NCI-H526 (cell line): ENCODE data around the gene FUT7.
"Not testable (repeated sequence)": the region's sequence is repeated elsewhere in the genome, so short reads cannot be mapped to it uniquely, and the experiment has no call there.

Experiments
- DNase-seq, 2 experiments: peaks; one replicate each; lab custom pipeline; 2025; lab: John Stamatoyannopoulos, UW

The FUT7 gene

GRCh38 chr9:137066096-137066861 is 34.4 kb upstream of the FUT7 start:
- DNase-seq, result no peak

- no peak for DNase-seq
Measured at GRCh38 chr9:137065336-137065967, 33.6 kb upstream of the FUT7 start.

GRCh38 chr9:137064880-137065164 is 32.9 kb upstream of the FUT7 start:
- no peak for DNase-seq

GRCh38 chr9:137064027-137064879 is 32.4 kb upstream of the FUT7 start:
- peak in 1 of 2 experiments; percentile 61 for DNase-seq

- DNase-seq, result no peak
Measured at GRCh38 chr9:137063311-137064026, 31.6 kb upstream of the FUT7 start.

- DNase-seq, result not testable (repeated sequence)
Measured at GRCh38 chr9:137062798-137063197, 30.9 kb upstream of the FUT7 start.

- DNase-seq, result no peak
Measured at GRCh38 chr9:137062384-137062783, 30.5 kb upstream of the FUT7 start.

- DNase-seq, result no peak
Measured at GRCh38 chr9:137058521-137059234, 26.8 kb upstream of the FUT7 start.

GRCh38 chr9:137057545-137057944 is 25.7 kb upstream of the FUT7 start:
- no peak for DNase-seq

GRCh38 chr9:137056739-137057415 is 25.0 kb upstream of the FUT7 start:
- DNase-seq, result no peak

GRCh38 chr9:137055385-137056364 is 23.8 kb upstream of the FUT7 start:
- no peak for DNase-seq

- DNase-seq, result no peak
Measured at GRCh38 chr9:137054932-137055384, 23.1 kb upstream of the FUT7 start.

GRCh38 chr9:137053944-137054931 is 22.4 kb upstream of the FUT7 start, which contains the start of gene ENTPD2:
Gene ENTPD2 (minus strand): TSS chr9:137054061. CDS start chr9:137053997, 64 bp downstream.
- peak in 1 of 2 experiments; percentile 74 for DNase-seq

GRCh38 chr9:137052998-137053943 is 21.4 kb upstream of the FUT7 start:
- peak in 1 of 2 experiments; percentile 53 for DNase-seq

GRCh38 chr9:137052293-137052692 is 20.4 kb upstream of the FUT7 start:
- no peak for DNase-seq

- DNase-seq, result no peak
Measured at GRCh38 chr9:137051145-137051724, 19.3 kb upstream of the FUT7 start.

GRCh38 chr9:137050570-137050969 is 18.7 kb upstream of the FUT7 start:
- DNase-seq, result peak in 1 of 2 experiments; percentile 25
